NCI-H446 treated with DMSO at 0.1 percent for 48 hours (cell line): ENCODE results near the gene LATS2.
A peak's percentile ranks its signal among the peaks of the same experiment; 100 is the strongest.
"Not testable (repeated sequence)": the region's sequence is repeated elsewhere in the genome, so short reads cannot be mapped to it uniquely, and the experiment has no call there.

Source experiments
- DNase-seq: peaks from one replicate; lab custom pipeline; 2025; lab: John Stamatoyannopoulos, UW

The LATS2 gene

GRCh38 chr13:20960663-20961309 lies 100.6 kb downstream of the LATS2 start:
- DNase-seq: no peak

DNA sequence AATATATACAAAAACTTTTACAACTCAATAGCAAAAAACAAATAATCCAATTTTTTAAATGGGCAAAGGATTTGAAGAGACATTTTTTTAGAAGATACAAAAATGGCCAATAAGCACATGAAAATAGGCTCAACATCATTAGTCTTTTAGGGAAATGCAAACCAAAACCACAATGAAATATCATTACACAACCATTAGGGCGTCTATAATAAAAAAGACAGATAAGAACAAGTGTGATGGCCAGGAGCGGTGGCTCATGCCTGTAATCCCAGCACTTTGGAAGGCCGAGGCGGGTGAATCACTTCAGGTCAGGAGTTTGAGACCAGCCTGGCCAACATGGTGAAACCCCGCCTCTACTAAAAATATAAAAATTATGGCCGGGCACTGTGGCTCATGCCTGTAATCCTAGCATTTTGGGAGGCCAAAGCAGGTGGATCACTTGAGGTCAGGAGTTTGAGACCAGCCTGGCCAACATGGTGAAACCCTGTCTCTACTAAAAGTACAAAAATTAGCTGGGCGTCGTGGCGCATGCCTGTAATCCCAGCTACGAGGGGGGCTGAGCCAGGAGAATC lies 104.3 kb downstream of the LATS2 start:
- DNase-seq: not testable (repeated sequence)

- DNase-seq: no peak
Measured at GRCh38 chr13:20955496-20955895, 105.9 kb downstream of the LATS2 start.

- DNase-seq: no peak
Measured at GRCh38 chr13:20953245-20953931, 108.0 kb downstream of the LATS2 start.

DNA sequence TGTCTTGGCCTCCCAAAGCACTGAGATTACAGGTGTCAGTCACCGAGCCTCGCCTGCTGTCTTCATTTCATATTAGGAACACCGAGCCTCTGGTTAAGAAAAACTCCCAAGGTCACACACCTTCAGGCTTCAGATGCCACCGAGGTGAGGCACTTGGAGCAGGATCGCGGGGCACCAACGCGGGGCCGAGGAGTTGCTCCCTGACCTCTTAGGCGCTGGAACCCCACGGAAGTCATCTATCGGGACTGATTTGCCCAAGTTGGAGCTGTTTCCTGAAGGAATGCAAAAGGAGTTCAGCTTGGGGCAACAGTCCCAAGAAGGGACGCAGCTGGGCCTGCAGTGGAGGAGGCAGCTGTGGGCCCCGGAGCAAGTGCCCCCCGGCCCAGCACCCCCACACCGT lies 108.5 kb downstream of the LATS2 start:
- DNase-seq: no peak

GRCh38 chr13:20948001-20948400 lies 113.4 kb downstream of the LATS2 start:
- DNase-seq: not testable (repeated sequence)

- DNase-seq: no peak
Measured at GRCh38 chr13:20945952-20946383, 115.4 kb downstream of the LATS2 start.

GRCh38 chr13:20942938-20943559 lies 118.3 kb downstream of the LATS2 start:
- no peak for DNase-seq

DNA sequence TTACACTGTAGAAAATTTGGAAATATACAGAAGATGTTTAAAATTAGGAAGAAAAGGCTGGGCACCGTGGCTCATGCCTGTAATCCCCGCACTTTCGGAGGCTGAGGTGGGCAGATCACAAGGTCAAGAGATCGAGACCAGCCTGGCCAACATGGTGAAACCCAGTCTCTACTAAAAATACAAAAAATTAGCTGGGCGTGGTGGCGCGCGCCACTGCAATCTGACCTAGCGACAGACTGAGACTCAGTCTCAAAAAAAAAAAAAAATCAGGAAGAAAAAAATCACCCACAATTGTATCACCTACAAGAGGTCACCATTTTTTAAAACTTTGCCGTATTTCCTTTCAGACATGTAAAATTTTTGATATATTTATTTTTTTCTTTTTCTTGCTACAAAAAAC lies 120.9 kb downstream of the LATS2 start:
- DNase-seq: not testable (repeated sequence)

- no peak for DNase-seq
Measured at GRCh38 chr13:20940083-20940482, 121.3 kb downstream of the LATS2 start.

- DNase-seq: no peak
Measured at GRCh38 chr13:20939662-20940061, 121.7 kb downstream of the LATS2 start.

- DNase-seq: no peak
Measured at GRCh38 chr13:20938302-20938701, 123.1 kb downstream of the LATS2 start.

- no peak for DNase-seq
Measured at GRCh38 chr13:20927596-20928257, 133.7 kb downstream of the LATS2 start.

DNA sequence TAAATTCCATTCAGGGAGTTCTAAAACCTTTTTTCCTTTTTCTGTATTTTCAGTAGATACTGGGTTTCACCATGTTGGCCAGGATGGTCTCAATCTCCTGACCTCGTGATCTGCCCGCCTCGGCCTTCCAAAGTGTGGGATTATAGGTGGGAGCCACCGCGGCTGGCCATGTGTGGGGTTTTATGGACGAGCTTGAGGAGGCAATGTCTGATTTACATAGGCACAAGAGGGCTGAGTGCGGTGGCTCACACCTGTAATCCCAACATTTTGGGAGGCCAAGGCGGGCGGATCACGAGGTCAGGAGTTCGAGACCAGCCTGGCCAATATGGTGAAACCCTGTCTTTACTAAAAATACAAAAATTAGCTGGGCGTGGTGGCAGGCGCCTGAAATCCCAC lies 136.0 kb downstream of the LATS2 start:
- DNase-seq: not testable (repeated sequence)

DNA sequence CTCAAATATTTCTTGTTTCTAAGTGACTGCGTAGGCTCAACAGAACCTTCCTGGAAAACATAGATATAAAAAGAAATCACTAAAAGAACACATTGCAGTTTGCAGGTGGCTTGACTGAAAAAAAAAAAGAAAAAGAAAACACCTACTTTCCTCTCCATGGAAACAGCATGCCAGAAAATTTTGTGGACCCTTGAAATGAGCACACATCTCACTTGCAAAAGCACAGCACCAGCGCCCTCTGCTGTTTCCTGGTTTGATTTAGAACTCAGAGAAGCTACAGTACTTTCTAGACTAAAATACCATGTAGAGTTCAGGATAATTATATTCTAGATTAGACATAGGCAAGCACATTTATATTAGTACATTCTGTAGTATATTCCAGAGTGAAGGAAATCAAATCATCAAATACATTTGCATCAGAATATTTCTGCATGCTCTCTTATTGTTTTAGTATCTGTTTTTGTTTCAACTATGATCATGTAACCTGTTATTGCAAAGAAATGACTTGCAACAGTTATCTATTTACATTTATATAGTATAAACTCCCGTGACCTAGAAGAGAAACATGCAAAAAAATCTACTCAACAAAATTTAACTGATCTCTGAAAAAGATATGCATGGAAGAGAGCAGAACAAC lies 136.5 kb downstream of the LATS2 start:
- peak; percentile 63 for DNase-seq

DNA sequence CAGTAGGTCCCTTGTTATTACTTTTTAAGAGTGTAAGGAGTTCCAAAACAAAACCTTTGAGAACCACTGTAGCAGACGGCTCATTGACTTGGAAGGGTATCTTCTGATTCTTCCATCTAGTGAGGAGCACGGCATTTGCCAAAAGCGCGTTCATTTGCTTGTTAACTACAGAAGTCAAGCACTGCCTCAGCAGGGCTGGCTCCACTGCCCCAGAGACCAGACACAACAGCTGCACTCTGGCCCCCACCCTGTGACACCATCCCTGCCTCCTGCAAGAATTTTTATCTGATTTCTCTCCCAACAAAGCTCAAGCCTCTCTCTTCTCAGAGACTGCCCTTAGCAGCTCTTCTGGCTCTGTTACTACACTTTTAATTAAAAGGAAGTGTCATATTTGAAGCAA lies 138.1 kb downstream of the LATS2 start:
- DNase-seq: peak; percentile 32
